GM19328 (cell line): ENCODE measurements around the gene DNAJB1.

Experiments used
- ATAC-seq: cut with Tn5 transposase; IDR thresholded peaks from one replicate; pipeline ENCODE4 v1.9.1; 2021; ENCODE audit warnings: mild to moderate bottlenecking, moderate library complexity; ENCODE audit not compliant: unreplicated experiment

DNAJB1 gene

DNA sequence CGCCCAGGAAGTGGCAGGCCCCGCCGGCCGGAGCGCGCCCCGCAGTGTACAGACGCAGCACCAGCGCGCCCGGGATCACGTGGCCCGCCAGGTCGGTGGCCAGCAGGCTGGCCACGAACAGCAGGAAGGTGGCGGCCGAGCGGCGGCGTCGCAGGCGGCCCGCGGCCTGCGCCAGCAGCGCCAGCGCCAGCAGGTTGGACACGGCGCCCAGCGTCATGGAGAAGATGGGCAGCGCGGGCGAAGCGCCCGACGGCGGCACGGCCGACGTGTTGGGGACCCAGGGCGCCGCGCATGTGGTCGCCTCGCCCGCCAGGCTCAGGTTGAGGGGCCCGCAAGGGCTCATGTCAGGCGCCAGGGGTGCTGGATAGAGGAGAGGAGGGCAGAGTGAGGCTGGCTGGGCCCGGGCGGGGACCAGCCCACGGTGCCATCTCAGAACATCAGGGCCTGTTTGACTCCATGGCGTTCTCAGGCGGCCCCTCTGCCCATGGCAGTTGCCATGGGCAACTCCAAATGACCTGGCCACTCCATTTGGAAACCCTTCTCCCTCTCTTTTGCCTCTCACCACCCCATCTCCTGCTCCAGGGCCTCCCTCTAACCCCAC is 44.1 kb downstream of the DNAJB1 start:
- no peak for ATAC-seq

GRCh38 chr19:14473073-14473977 is 44.9 kb downstream of the DNAJB1 start:
- no peak for ATAC-seq

GRCh38 chr19:14472202-14472938 is 45.8 kb downstream of the DNAJB1 start:
- no peak for ATAC-seq

DNA sequence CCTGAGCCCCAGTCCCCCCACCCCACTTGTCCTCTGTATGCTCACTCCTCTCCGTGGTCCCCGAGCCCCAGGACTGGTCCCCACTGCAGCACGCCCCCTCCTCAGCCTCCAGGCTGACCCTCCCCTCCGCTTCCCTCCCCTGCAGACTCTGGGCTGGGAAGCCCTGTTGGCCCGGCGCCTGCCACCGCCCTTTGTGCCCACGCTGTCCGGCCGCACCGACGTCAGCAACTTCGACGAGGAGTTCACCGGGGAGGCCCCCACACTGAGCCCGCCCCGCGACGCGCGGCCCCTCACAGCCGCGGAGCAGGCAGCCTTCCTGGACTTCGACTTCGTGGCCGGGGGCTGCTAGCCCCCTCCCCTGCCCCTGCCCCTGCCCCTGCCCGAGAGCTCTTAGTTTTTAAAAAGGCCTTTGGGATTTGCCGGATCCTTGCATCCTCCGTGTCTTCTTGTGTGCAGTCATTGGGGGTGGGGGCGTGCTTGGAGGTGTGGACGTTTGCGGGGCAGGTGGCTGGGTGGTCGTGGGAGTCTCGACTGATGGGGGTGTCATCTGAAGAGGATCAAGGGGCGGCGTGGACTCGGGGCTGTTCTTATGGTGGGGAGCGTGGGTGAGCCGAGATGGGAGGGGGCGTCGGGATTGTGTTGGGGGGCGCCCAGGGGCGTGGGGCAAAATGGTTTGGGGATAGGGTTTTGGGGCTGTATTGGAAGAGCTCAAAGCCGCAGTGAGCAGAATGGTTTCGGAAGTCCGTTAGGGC is 46.6 kb downstream of the DNAJB1 start:
- ATAC-seq = no peak

- ATAC-seq = no peak
Observed at GRCh38 chr19:14470031-14470876, 47.9 kb downstream of the DNAJB1 start.

- no peak for ATAC-seq
Observed at GRCh38 chr19:14467816-14468215, 50.4 kb downstream of the DNAJB1 start.

DNA sequence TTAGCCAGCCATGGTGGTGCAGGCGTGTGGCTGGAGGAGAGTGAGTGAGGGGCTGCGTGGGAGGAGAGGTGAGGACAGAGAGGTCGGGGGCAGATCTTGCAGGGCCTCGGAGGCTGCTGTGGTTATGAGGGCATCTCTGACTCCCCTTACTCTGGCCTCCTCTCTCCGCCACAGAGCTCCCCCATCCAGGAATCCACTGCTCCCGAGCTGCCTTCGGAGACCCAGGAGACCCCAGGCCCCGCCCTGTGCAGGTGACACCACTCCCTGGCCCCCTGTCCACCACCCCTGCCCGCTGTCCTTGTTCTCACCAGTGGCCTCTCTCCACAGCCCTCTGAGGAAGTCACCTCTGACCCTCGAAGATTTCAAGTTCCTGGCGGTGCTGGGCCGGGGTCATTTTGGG is 50.8 kb downstream of the DNAJB1 start:
- ATAC-seq = no peak
